ENCODE measurements around the gene HIGD2A. TPM values are rescaled to one million over a fixed set of nuclear protein-coding genes. Genes with fewer than 3 reads are reported as not detected.

HIGD2A gene
- total and polyA plus RNA-seq, 9 of the 15 experiments (the other 6 are each of a cell fraction or from before 2014, with no cell fraction given) = 94.7 to 264 (median 163) TPM

DNA sequence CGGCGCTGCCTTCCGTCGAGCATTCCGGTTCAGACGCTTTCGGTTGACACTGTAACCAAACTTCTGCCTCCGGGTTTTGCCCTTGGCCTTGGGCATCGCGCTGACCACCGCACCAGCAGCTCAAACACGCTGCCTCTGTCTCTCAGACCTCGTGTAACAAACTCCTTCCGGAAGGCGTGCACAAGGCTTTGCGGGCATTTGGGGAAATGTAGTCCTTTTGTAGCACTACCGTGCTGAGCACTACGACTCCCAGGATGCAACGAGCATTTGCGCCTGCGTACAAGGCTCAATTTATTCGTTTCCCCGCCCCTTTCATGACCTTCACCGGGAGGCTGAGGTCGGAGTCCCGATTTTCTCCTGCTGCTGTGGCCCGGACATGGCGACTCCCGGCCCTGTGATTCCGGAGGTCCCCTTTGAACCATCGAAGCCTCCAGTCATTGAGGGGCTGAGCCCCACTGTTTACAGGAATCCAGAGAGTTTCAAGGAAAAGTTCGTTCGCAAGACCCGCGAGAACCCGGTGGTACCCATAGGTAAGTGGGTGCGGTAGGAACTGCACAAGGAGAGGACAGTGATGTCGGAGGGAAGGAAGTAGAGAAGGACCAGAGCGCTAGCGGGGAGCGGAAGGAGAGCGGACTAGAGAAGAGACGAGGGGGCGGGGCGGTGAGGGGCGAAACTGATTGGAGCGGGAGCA is at the start of gene HIGD2A, which contains the start of gene NOP16 (continued):
- TF ChIP-seq SIN3A (IDR thresholded peaks at IDR 0.05; ENCODE audit: borderline replicate concordance in 2 of 2, control insufficient read depth in 1 of 2, low read depth in 2 of 2, low read length in 2 of 2) (peak; percentile 89 to 98; a peak in 2 of 4 replicates), RCOR1 (IDR thresholded peaks at IDR 0.05; ENCODE audit: borderline replicate concordance in 1 of 2, low read depth in 2 of 2, low read length in 2 of 2) (0 out of 4 replicates have a peak, but pooled peaks of 1 of the 2 experiments have one; percentile 42), RAD21 (CRISPR knock-in tag; conservative IDR thresholded peaks at IDR 0.05 in 1 of 2, IDR thresholded peaks at IDR 0.05 in 1 of 2) (peak; percentile 1 to 6; a peak in 1 of 4 replicates), ZKSCAN8 (CRISPR knock-in tag; IDR thresholded peaks at IDR 0.05) (no peak), ETV5 (CRISPR knock-in tag; IDR thresholded peaks at IDR 0.05; ENCODE audit: low read depth) (peak; percentile 89), TEAD2 (tag; IDR thresholded peaks at IDR 0.05) (0 out of 2 replicates have a peak, but pooled peaks have one; percentile 21), ZNF175 (CRISPR knock-in tag; IDR thresholded peaks at IDR 0.05; ENCODE audit: low read depth) (peak; percentile 38; the same call in 1 of the 2 replicates), DIDO1 (tag; IDR thresholded peaks at IDR 0.05; ENCODE audit: low read depth) (peak; percentile 96), NUFIP1 (IDR thresholded peaks at IDR 0.05; ENCODE audit: partially characterized antibody) (no peak), SP1 (CRISPR knock-in tag; IDR thresholded peaks at IDR 0.05) (peak; percentile 98), BMI1 (IDR thresholded peaks at IDR 0.05; ENCODE audit: low read length) (no peak), RFX5 (IDR thresholded peaks at IDR 0.05; ENCODE audit: low read depth, low read length) (no peak), STAT5A (IDR thresholded peaks at IDR 0.05; ENCODE audit: borderline replicate concordance, low read length) (peak; percentile 57; the same call in 1 of the 2 replicates), CREB1 (IDR thresholded peaks at IDR 0.05) (peak; percentile 50; the same call in 1 of the 2 replicates), CREB1 (CRISPR knock-in tag; IDR thresholded peaks at IDR 0.05) (peak; percentile 80), SMARCE1 (IDR thresholded peaks at IDR 0.05) (no peak), EWSR1 (IDR thresholded peaks at IDR 0.05; ENCODE audit: borderline replicate concordance, low read depth, partially characterized antibody) (no peak), NFRKB (IDR thresholded peaks at IDR 0.05; ENCODE audit: low read depth) (peak; percentile 97)
- TF ChIP-seq, protein P1, sequence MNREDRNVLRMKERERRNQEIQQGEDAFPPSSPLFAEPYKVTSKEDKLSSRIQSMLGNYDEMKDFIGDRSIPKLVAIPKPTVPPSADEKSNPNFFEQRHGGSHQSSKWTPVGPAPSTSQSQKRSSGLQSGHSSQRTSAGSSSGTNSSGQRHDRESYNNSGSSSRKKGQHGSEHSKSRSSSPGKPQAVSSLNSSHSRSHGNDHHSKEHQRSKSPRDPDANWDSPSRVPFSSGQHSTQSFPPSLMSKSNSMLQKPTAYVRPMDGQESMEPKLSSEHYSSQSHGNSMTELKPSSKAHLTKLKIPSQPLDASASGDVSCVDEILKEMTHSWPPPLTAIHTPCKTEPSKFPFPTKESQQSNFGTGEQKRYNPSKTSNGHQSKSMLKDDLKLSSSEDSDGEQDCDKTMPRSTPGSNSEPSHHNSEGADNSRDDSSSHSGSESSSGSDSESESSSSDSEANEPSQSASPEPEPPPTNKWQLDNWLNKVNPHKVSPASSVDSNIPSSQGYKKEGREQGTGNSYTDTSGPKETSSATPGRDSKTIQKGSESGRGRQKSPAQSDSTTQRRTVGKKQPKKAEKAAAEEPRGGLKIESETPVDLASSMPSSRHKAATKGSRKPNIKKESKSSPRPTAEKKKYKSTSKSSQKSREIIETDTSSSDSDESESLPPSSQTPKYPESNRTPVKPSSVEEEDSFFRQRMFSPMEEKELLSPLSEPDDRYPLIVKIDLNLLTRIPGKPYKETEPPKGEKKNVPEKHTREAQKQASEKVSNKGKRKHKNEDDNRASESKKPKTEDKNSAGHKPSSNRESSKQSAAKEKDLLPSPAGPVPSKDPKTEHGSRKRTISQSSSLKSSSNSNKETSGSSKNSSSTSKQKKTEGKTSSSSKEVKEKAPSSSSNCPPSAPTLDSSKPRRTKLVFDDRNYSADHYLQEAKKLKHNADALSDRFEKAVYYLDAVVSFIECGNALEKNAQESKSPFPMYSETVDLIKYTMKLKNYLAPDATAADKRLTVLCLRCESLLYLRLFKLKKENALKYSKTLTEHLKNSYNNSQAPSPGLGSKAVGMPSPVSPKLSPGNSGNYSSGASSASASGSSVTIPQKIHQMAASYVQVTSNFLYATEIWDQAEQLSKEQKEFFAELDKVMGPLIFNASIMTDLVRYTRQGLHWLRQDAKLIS (CRISPR knock-in tag; IDR thresholded peaks at IDR 0.05) = peak; percentile 92
- TF ChIP-seq, protein P2, sequence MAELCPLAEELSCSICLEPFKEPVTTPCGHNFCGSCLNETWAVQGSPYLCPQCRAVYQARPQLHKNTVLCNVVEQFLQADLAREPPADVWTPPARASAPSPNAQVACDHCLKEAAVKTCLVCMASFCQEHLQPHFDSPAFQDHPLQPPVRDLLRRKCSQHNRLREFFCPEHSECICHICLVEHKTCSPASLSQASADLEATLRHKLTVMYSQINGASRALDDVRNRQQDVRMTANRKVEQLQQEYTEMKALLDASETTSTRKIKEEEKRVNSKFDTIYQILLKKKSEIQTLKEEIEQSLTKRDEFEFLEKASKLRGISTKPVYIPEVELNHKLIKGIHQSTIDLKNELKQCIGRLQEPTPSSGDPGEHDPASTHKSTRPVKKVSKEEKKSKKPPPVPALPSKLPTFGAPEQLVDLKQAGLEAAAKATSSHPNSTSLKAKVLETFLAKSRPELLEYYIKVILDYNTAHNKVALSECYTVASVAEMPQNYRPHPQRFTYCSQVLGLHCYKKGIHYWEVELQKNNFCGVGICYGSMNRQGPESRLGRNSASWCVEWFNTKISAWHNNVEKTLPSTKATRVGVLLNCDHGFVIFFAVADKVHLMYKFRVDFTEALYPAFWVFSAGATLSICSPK (IDR thresholded peaks at IDR 0.05; ENCODE audit: borderline replicate concordance) = peak; percentile 61; the same call in 1 of the 2 replicates
- TF ChIP-seq, protein P3, sequence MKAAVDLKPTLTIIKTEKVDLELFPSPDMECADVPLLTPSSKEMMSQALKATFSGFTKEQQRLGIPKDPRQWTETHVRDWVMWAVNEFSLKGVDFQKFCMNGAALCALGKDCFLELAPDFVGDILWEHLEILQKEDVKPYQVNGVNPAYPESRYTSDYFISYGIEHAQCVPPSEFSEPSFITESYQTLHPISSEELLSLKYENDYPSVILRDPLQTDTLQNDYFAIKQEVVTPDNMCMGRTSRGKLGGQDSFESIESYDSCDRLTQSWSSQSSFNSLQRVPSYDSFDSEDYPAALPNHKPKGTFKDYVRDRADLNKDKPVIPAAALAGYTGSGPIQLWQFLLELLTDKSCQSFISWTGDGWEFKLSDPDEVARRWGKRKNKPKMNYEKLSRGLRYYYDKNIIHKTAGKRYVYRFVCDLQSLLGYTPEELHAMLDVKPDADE (conservative IDR thresholded peaks at IDR 0.05; ENCODE audit: control insufficient read depth, low read depth, low read length) = peak; percentile 82
